Gastrocnemius medialis (tissue), 4 donors: Measurements from ENCODE around the gene HNRNPA0. TPM values are rescaled to one million over a fixed set of nuclear protein-coding genes. Genes with fewer than 3 reads are reported as not detected.

Experiments used
- ATAC-seq, 2 donors: fragments of 150-250 bp; one replicate each; pipeline ENCODE4 v1.9.1; 2016
- DNase-seq, 2 donors: peaks; one replicate each; pipeline ENCODE4 v3.0.0-alpha.2; 2019
- H3K27ac ChIP-seq, 4 donors: fragments of 200-600 bp; sonication (generic); 1 replicate in 1 of 4; 2 replicates in 3 of 4; pipeline ENCODE4 v1.5.1; 2016 to 2018; ENCODE audit warnings: mild to moderate bottlenecking in 2 of 4, moderate library complexity in 1 of 4
- H3K27me3 ChIP-seq, 3 donors: fragments of 200-600 bp; sonication (generic) in 2 of 3; 1 replicate in 1 of 3; 2 replicates in 2 of 3; pipeline versions ENCODE4 v1.5.1 to v1.6.0; 2016 to 2019; ENCODE audit warnings: mild to moderate bottlenecking in 1 of 3, moderate library complexity in 1 of 3
- H3K36me3 ChIP-seq, 2 donors: fragments of 200-600 bp; sonication (generic) in 1 of 2; one replicate each; pipeline ENCODE4 v1.5.1; 2017 to 2018
- H3K4me1 ChIP-seq, 2 donors: fragments of 200-600 bp; sonication (generic) in 1 of 2; one replicate each; pipeline ENCODE4 v1.5.1; 2016 to 2017; ENCODE audit warnings: mild to moderate bottlenecking in 2 of 2
- H3K4me3 ChIP-seq, 4 donors: fragments of 200-600 bp; sonication (generic) in 3 of 4; 1 replicate in 1 of 4; 2 replicates in 3 of 4; pipeline ENCODE4 v1.5.1; 2016 to 2019; ENCODE audit warnings: mild to moderate bottlenecking in 2 of 4
- H3K9me3 ChIP-seq, 3 donors: fragments of 200-600 bp; sonication (generic) in 2 of 3; 1 replicate in 1 of 3; 2 replicates in 2 of 3; pipeline ENCODE4 v1.5.1; 2016 to 2019
- CTCF ChIP-seq, 5 experiments: fragments of 450-650 bp in 3 of 5; fragments of 200-600 bp in 2 of 5; sonication (generic) in 2 of 5; IDR thresholded peaks in 4 of 5; conservative IDR thresholded peaks in 1 of 5; 1 replicate in 4 of 5; 2 replicates in 1 of 5; pipeline ENCODE4 v1.5.1; 2016 to 2019; ENCODE audit warnings: antibody characterized with exemption in 5 of 5, mild to moderate bottlenecking in 3 of 5, moderate library complexity in 3 of 5
- POLR2A ChIP-seq, 2 donors: fragments of 450-650 bp; IDR thresholded peaks; one replicate each; pipeline ENCODE4 v1.6.1; 2017; ENCODE audit warnings: antibody characterized with exemption in 2 of 2, mild to moderate bottlenecking in 2 of 2, moderate library complexity in 2 of 2
- in situ Hi-C, 4 donors: fragments of 200-750 bp; cut with MboI; loops; one replicate each; pipeline versions ENCODE4 v1.15.0 to v1.8.0; 2017; ENCODE audit warnings: low sequenced_read_pairs in 4 of 4
- intact Hi-C: fragments of 100-400 bp; cut with DNase I; formaldehyde crosslinking; loops from one replicate; pipeline ENCODE4 v1.15.1; 2023; ENCODE audit warnings: low total_unique reads
- total RNA-seq, 4 donors: library from RNA; depleted of rRNA; stranded (reverse); fragments of >200 nt; gene quantifications; one replicate each; pipeline versions ENCODE4 v1.1.0 to v1.2.3, GENCODE V29; 2016

The HNRNPA0 gene
- total RNA-seq, 4 donors from 2014 or later = 4.2 to 6.0 (median 5.2) TPM

- Histone ChIP-seq H3K9me3 (no peaks in the 10 kb centered on the region), H3K27ac (peak overlapping the region in 3 of 4 donors; percentile 11 to 43 (median 39)), H3K36me3 (peaks cover 0 to 4% of the 10 kb centered on the region in 2 donors), H3K4me3 (no peak overlapping the region), H3K27me3 (no peaks in the 10 kb centered on the region), H3K4me1 (peaks cover 13 to 25% of the 10 kb centered on the region in 2 donors)
- in situ Hi-C loops (no loop called here), intact Hi-C loops (no loop called here)
- TF ChIP-seq POLR2A (IDR thresholded peaks at IDR 0.05) = no peak
- TF ChIP-seq CTCF (IDR thresholded peaks at IDR 0.05 in 4 of 5, conservative IDR thresholded peaks at IDR 0.05 in 1 of 5) = no peak
- ATAC-seq (no peak), DNase-seq (no peak)
Measured at GRCh38 chr5:137695651-137696428, 58.3 kb downstream of the HNRNPA0 start.

Other genes with a start within 250 kb of the HNRNPA0 start
- 1 to 10 TPM in 3 of 4 donors, under 1 TPM in 1; 0.46 to 4.6 (median 1.7) TPM for gene KLHL3, start 18.3 kb downstream of the HNRNPA0 start, total RNA-seq
- gene MYOT, start 113.5 kb upstream of the HNRNPA0 start, total RNA-seq = 100 to 1,000 TPM in 3 of 4 donors, 10 to 100 TPM in 1; 99.0 to 801 (median 294) TPM
- gene PKD2L2, start 135.1 kb upstream of the HNRNPA0 start, total RNA-seq = 1 to 10 TPM in 1 of 4 donors, under 1 TPM in 2, not detected in 1; 0.70 to 4.8 (median 0.94) TPM